ENCODE results near the gene POLE3.

DNA sequence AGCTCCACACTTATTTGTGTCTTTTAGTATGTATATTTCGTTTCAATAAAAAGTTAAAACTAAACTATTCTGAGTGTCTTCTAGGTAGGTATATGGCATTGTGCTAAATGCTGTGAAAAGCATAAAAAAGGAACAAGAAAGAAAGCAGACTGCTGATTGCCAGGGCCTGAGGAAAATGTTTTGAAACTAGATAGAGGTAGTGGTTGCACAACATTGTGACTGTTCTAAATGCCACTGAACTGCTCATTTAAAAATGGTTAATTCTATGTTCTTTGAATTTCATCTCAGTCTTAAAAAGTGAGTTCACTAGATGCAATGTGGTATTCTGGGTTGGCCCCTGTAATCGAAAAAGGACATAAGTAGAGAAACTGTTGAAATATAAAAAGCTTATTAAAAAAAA, 6.8 kb downstream of the POLE3 start:
- TF ChIP-seq, protein P1, sequence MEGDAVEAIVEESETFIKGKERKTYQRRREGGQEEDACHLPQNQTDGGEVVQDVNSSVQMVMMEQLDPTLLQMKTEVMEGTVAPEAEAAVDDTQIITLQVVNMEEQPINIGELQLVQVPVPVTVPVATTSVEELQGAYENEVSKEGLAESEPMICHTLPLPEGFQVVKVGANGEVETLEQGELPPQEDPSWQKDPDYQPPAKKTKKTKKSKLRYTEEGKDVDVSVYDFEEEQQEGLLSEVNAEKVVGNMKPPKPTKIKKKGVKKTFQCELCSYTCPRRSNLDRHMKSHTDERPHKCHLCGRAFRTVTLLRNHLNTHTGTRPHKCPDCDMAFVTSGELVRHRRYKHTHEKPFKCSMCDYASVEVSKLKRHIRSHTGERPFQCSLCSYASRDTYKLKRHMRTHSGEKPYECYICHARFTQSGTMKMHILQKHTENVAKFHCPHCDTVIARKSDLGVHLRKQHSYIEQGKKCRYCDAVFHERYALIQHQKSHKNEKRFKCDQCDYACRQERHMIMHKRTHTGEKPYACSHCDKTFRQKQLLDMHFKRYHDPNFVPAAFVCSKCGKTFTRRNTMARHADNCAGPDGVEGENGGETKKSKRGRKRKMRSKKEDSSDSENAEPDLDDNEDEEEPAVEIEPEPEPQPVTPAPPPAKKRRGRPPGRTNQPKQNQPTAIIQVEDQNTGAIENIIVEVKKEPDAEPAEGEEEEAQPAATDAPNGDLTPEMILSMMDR (IDR thresholded peaks at IDR 0.05), result no peak
- TF ChIP-seq EZH2 (IDR thresholded peaks at IDR 0.05; ENCODE audit: borderline replicate concordance, insufficient read depth, low read depth, low read length, poor library complexity, severe bottlenecking), result no peak

Data from B cell (primary cell).